ENCODE data around the gene MAK. TPM values are rescaled to one million over a fixed set of nuclear protein-coding genes. Genes with fewer than 3 reads are reported as not detected.
"Not testable (repeated sequence)": the region's sequence is repeated elsewhere in the genome, so short reads cannot be mapped to it uniquely, and the experiment has no call there.

MAK gene
- total RNA-seq, 4 donors from 2014 or later = not detected

GRCh38 chr6:10882657-10883171 is 44.4 kb upstream of the MAK start:
- WGBS, 2 donors = 3 to 6% methylated on average over 28 of the region's 28 CpGs
- H3K4me3 ChIP-seq (ENCODE audit: low read depth, poor library complexity, severe bottlenecking) = no peak overlapping the region
- TF ChIP-seq POLR2A (IDR thresholded peaks at IDR 0.05) = no peak
- TF ChIP-seq, protein P1, sequence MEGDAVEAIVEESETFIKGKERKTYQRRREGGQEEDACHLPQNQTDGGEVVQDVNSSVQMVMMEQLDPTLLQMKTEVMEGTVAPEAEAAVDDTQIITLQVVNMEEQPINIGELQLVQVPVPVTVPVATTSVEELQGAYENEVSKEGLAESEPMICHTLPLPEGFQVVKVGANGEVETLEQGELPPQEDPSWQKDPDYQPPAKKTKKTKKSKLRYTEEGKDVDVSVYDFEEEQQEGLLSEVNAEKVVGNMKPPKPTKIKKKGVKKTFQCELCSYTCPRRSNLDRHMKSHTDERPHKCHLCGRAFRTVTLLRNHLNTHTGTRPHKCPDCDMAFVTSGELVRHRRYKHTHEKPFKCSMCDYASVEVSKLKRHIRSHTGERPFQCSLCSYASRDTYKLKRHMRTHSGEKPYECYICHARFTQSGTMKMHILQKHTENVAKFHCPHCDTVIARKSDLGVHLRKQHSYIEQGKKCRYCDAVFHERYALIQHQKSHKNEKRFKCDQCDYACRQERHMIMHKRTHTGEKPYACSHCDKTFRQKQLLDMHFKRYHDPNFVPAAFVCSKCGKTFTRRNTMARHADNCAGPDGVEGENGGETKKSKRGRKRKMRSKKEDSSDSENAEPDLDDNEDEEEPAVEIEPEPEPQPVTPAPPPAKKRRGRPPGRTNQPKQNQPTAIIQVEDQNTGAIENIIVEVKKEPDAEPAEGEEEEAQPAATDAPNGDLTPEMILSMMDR (IDR thresholded peaks at IDR 0.05) = no peak
- intact Hi-C loops (cut with DNase I; ENCODE audit: low total_unique reads) = no loop called here
- DNase-seq (ENCODE audit: low spot score in 2 of 2) = no peak

DNA sequence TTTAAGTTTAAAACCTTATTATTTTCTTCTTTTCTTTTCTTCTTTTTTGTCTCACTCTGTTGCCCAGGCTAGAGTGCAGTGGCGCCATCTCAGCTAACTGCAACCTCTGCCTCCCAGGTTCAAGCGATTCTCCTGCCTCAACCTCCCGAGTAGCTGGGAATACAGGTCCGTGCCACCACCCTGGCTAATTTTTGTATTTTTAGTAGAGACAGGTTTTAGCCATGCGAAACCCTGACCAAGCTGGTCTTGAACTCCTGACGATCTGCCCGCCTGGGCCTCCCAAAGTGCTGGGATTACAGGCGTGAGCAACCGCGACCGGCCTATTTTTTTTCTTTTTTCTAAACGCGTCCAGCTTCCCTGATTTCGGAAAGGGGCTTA is 43.9 kb upstream of the MAK start:
- intact Hi-C loops (cut with DNase I; ENCODE audit: low total_unique reads); DNase-seq (ENCODE audit: low spot score in 2 of 2); H3K4me3 ChIP-seq (ENCODE audit: low read depth, poor library complexity, severe bottlenecking): not testable (repeated sequence)
- WGBS, 2 donors = 29 to 32% methylated on average over 14 of the region's 14 CpGs

DNA sequence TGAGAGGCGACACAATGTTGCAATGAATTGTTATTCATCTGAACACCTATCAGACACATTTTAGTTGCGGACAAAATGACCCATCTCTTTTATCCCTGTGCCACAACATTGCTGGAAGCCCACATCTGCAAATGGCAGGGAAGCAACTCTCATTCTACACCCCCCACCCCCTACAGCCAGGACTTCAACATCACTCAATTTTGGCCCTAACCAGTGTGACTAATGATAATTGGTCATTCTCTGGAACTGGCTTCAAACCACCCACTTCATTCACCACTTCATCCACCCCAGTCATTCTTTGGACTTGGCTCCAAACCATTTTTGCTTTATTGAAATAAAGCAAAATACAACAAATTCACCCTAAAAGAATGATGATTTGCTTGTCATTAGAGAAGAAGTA is 42.0 kb upstream of the MAK start:
- intact Hi-C loops (cut with DNase I; ENCODE audit: low total_unique reads) = no loop called here
- H3K4me3 ChIP-seq (ENCODE audit: low read depth, poor library complexity, severe bottlenecking) = no peak overlapping the region
- DNase-seq (ENCODE audit: low spot score in 2 of 2) = no peak
- 95 to 100% methylated on average over 2 of the region's 2 CpGs for WGBS, 2 donors
- TF ChIP-seq POLR2A (IDR thresholded peaks at IDR 0.05) = no peak
- TF ChIP-seq, protein P1 (IDR thresholded peaks at IDR 0.05) = no peak

DNA sequence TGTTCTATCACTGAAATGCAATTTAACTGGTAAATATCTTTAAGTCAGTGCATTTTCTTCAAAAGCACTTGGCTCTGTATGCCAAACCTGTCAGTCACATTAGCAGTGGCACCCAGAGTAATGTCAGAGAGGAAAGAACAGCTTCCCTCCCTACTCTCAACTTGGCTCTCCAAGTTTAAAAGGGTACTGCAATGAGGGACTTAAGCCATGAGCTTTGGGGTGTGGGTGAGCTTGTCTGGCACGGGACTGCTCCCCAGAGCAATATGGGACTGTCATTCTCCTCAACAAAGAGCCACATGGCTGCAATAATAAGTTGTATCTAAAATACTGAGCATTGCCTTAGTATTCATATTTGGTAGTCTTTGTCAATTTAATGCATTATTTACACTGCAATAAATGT is 39.5 kb upstream of the MAK start:
- H3K4me3 ChIP-seq (ENCODE audit: low read depth, poor library complexity, severe bottlenecking) = no peak overlapping the region
- DNase-seq (ENCODE audit: low spot score in 2 of 2) = no peak
- 97 to 100% methylated on average over 1 of the region's 1 CpG for WGBS, 2 donors
- TF ChIP-seq POLR2A (IDR thresholded peaks at IDR 0.05) = no peak
- TF ChIP-seq, protein P1 (IDR thresholded peaks at IDR 0.05) = no peak
- intact Hi-C loops (cut with DNase I; ENCODE audit: low total_unique reads) = no loop called here

GRCh38 chr6:10877012-10877411 is 38.7 kb upstream of the MAK start:
- intact Hi-C loops (cut with DNase I; ENCODE audit: low total_unique reads) = no loop called here
- WGBS, 2 donors = 95 to 96% methylated on average over 14 of the region's 14 CpGs
- no peak for DNase-seq (ENCODE audit: low spot score in 2 of 2)
- no peak overlapping the region for H3K4me3 ChIP-seq (ENCODE audit: low read depth, poor library complexity, severe bottlenecking)
- TF ChIP-seq, protein P1 (IDR thresholded peaks at IDR 0.05) = no peak
- no peak for TF ChIP-seq POLR2A (IDR thresholded peaks at IDR 0.05)

DNA sequence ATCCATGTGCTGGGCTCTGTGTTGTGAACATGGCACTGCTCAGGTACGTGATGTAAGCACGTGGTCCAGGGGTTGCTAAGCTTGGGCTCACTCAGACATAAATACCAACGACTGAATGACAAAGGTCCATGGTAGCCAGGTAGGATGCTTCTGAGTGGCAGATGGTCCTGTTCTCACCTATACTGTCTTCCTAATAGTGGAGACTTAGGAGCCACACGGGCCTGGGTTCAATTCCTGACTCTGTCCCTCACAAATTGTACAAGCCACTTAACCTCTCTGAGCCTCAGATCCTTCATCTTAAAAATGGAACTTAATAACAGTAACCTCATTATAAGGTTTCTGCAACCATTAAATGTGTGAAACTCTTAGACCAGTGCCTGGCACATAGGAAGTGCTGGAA is 36.7 kb upstream of the MAK start:
- TF ChIP-seq, protein P1 (IDR thresholded peaks at IDR 0.05) = no peak
- TF ChIP-seq POLR2A (IDR thresholded peaks at IDR 0.05) = no peak
- no peak for DNase-seq (ENCODE audit: low spot score in 2 of 2)
- intact Hi-C loops (cut with DNase I; ENCODE audit: low total_unique reads) = no loop called here
- no peak overlapping the region for H3K4me3 ChIP-seq (ENCODE audit: low read depth, poor library complexity, severe bottlenecking)
- WGBS, 2 donors = 86% methylated on average over 4 of the region's 4 CpGs

Data from lower leg skin (tissue), 4 donors.